ENCODE measurements around the gene SNX27.

Gene SNX27

GRCh38 chr1:151705146-151705545 is 93.3 kb downstream of the SNX27 start:
- H3K27me3 ChIP-seq (ENCODE audit: insufficient read depth, low read depth), result peaks cover 19% of the 10 kb centered on the region
- no peak overlapping the region for H3K4me3 ChIP-seq (IDR thresholded peaks at IDR 0.05; ENCODE audit: insufficient read depth, low read depth, low read length)
- no peaks in the 10 kb centered on the region for H4K20me1 ChIP-seq (ENCODE audit: insufficient read depth)
- no peak overlapping the region for H3K4me2 ChIP-seq
- no peak overlapping the region for H2AFZ ChIP-seq (ENCODE audit: low read depth)
- no peak overlapping the region for H3K27ac ChIP-seq
- H3K4me1 ChIP-seq (ENCODE audit: low read depth, poor library complexity, severe bottlenecking), result no peaks in the 10 kb centered on the region
- no peaks in the 10 kb centered on the region for H3K36me3 ChIP-seq (ENCODE audit: insufficient read depth)
- H3K79me2 ChIP-seq (ENCODE audit: insufficient read depth, low read depth), result no peaks in the 10 kb centered on the region
- H3K9ac ChIP-seq, result no peak overlapping the region
- no peak for TF ChIP-seq CTCF (conservative IDR thresholded peaks at IDR 0.05; ENCODE audit: low read depth, low read length)

- no peak overlapping the region for H3K4me3 ChIP-seq (IDR thresholded peaks at IDR 0.05; ENCODE audit: insufficient read depth, low read depth, low read length)
- H3K27me3 ChIP-seq (ENCODE audit: insufficient read depth, low read depth), result peaks cover 25% of the 10 kb centered on the region
- no peak overlapping the region for H3K9ac ChIP-seq
- H4K20me1 ChIP-seq (ENCODE audit: insufficient read depth), result no peaks in the 10 kb centered on the region
- no peak overlapping the region for H2AFZ ChIP-seq (ENCODE audit: low read depth)
- H3K27ac ChIP-seq, result no peak overlapping the region
- no peaks in the 10 kb centered on the region for H3K4me1 ChIP-seq (ENCODE audit: low read depth, poor library complexity, severe bottlenecking)
- H3K79me2 ChIP-seq (ENCODE audit: insufficient read depth, low read depth), result no peaks in the 10 kb centered on the region
- H3K36me3 ChIP-seq (ENCODE audit: insufficient read depth), result no peaks in the 10 kb centered on the region
- H3K4me2 ChIP-seq, result no peak overlapping the region
- no peak for TF ChIP-seq CTCF (conservative IDR thresholded peaks at IDR 0.05; ENCODE audit: low read depth, low read length)
Measured at GRCh38 chr1:151705753-151706463, 94.1 kb downstream of the SNX27 start.

GRCh38 chr1:151706464-151707415 is 94.9 kb downstream of the SNX27 start:
- H3K9ac ChIP-seq, result no peak overlapping the region
- no peaks in the 10 kb centered on the region for H3K4me1 ChIP-seq (ENCODE audit: low read depth, poor library complexity, severe bottlenecking)
- no peak overlapping the region for H3K4me2 ChIP-seq
- no peak overlapping the region for H3K4me3 ChIP-seq (IDR thresholded peaks at IDR 0.05; ENCODE audit: insufficient read depth, low read depth, low read length)
- no peaks in the 10 kb centered on the region for H3K79me2 ChIP-seq (ENCODE audit: insufficient read depth, low read depth)
- H3K27ac ChIP-seq, result no peak overlapping the region
- no peak for TF ChIP-seq CTCF (conservative IDR thresholded peaks at IDR 0.05; ENCODE audit: low read depth, low read length)
- H2AFZ ChIP-seq (ENCODE audit: low read depth), result no peak overlapping the region
- no peaks in the 10 kb centered on the region for H4K20me1 ChIP-seq (ENCODE audit: insufficient read depth)
- peaks cover 33% of the 10 kb centered on the region for H3K27me3 ChIP-seq (ENCODE audit: insufficient read depth, low read depth)
- no peaks in the 10 kb centered on the region for H3K36me3 ChIP-seq (ENCODE audit: insufficient read depth)

GRCh38 chr1:151707541-151708065 is 95.8 kb downstream of the SNX27 start:
- no peak overlapping the region for H2AFZ ChIP-seq (ENCODE audit: low read depth)
- no peak overlapping the region for H3K4me2 ChIP-seq
- H3K79me2 ChIP-seq (ENCODE audit: insufficient read depth, low read depth), result no peaks in the 10 kb centered on the region
- no peak for TF ChIP-seq CTCF (conservative IDR thresholded peaks at IDR 0.05; ENCODE audit: low read depth, low read length)
- H3K27ac ChIP-seq, result no peak overlapping the region
- no peak overlapping the region for H3K9ac ChIP-seq
- no peak overlapping the region for H3K4me3 ChIP-seq (IDR thresholded peaks at IDR 0.05; ENCODE audit: insufficient read depth, low read depth, low read length)
- peaks cover 42% of the 10 kb centered on the region for H3K27me3 ChIP-seq (ENCODE audit: insufficient read depth, low read depth)
- H4K20me1 ChIP-seq (ENCODE audit: insufficient read depth), result no peaks in the 10 kb centered on the region
- no peaks in the 10 kb centered on the region for H3K4me1 ChIP-seq (ENCODE audit: low read depth, poor library complexity, severe bottlenecking)
- no peaks in the 10 kb centered on the region for H3K36me3 ChIP-seq (ENCODE audit: insufficient read depth)
